ENCODE data around the gene USP33.
"Not testable (repeated sequence)": the region's sequence is repeated elsewhere in the genome, so short reads cannot be mapped to it uniquely, and the experiment has no call there.

GRCh38 chr1:77749489-77749888, 10.2 kb downstream of the USP33 start:
- TF ChIP-seq, protein P1, sequence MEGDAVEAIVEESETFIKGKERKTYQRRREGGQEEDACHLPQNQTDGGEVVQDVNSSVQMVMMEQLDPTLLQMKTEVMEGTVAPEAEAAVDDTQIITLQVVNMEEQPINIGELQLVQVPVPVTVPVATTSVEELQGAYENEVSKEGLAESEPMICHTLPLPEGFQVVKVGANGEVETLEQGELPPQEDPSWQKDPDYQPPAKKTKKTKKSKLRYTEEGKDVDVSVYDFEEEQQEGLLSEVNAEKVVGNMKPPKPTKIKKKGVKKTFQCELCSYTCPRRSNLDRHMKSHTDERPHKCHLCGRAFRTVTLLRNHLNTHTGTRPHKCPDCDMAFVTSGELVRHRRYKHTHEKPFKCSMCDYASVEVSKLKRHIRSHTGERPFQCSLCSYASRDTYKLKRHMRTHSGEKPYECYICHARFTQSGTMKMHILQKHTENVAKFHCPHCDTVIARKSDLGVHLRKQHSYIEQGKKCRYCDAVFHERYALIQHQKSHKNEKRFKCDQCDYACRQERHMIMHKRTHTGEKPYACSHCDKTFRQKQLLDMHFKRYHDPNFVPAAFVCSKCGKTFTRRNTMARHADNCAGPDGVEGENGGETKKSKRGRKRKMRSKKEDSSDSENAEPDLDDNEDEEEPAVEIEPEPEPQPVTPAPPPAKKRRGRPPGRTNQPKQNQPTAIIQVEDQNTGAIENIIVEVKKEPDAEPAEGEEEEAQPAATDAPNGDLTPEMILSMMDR (IDR thresholded peaks at IDR 0.05 in 4 of 5, conservative IDR thresholded peaks at IDR 0.05 in 1 of 5) = not testable (repeated sequence)
- not testable (repeated sequence) for TF ChIP-seq POLR2A (IDR thresholded peaks at IDR 0.05)
